Stimulated activated CD8-positive, alpha-beta memory T cell treated with anti-CD3 and anti-CD28 coated beads, Interleukin-4, amount 100 ng/mL, for 1 hour (primary cell): Measurements from ENCODE around the gene MAGOH.
"Not testable (repeated sequence)": the region's sequence is repeated elsewhere in the genome, so short reads cannot be mapped to it uniquely, and the experiment has no call there.

Experiments used
- DNase-seq, 2 donors: peaks; one replicate each; pipeline ENCODE4 v3.0.0-alpha.2; 2020; ENCODE audit warnings: low read depth in 2 of 2, low spot score in 1 of 2

MAGOH gene

GRCh38 chr1:53188099-53188498 is 50.2 kb downstream of the MAGOH start:
- DNase-seq = no peak

GRCh38 chr1:53187401-53187800 is 50.9 kb downstream of the MAGOH start:
- DNase-seq = no peak

- no peak for DNase-seq
Observed at GRCh38 chr1:53186533-53186932, 51.8 kb downstream of the MAGOH start.

GRCh38 chr1:53185955-53186297 is 52.4 kb downstream of the MAGOH start:
- not testable (repeated sequence) for DNase-seq

GRCh38 chr1:53183095-53183990 is 55.0 kb downstream of the MAGOH start:
- no peak for DNase-seq

GRCh38 chr1:53182716-53183094 is 55.6 kb downstream of the MAGOH start:
- DNase-seq = no peak

GRCh38 chr1:53182111-53182593 is 56.2 kb downstream of the MAGOH start:
- peak; percentile 55 to 68 for DNase-seq

- DNase-seq = no peak
Observed at GRCh38 chr1:53180951-53181350, 57.4 kb downstream of the MAGOH start.

GRCh38 chr1:53180226-53180625 is 58.1 kb downstream of the MAGOH start:
- no peak for DNase-seq
